ENCODE measurements around the gene KCNG2. TPM values are rescaled to one million over a fixed set of nuclear protein-coding genes. Genes with fewer than 3 reads are reported as not detected.

KCNG2 gene
- total RNA-seq, 1 experiment from 2014 or later: 0.06 TPM

GRCh38 chr18:79766308-79766707 lies 31.4 kb upstream of the KCNG2 start:
- no peak for DNase-seq (ENCODE audit: low read depth)

GRCh38 chr18:79768745-79769144 lies 29.0 kb upstream of the KCNG2 start:
- no peak for DNase-seq (ENCODE audit: low read depth)

GRCh38 chr18:79769698-79770500 lies 27.8 kb upstream of the KCNG2 start:
- DNase-seq (ENCODE audit: low read depth): no peak

GRCh38 chr18:79770501-79770815 lies 27.3 kb upstream of the KCNG2 start:
- no peak for DNase-seq (ENCODE audit: low read depth)

GRCh38 chr18:79770826-79771225 lies 26.9 kb upstream of the KCNG2 start:
- DNase-seq (ENCODE audit: low read depth): no peak

- no peak for DNase-seq (ENCODE audit: low read depth)
Observed at GRCh38 chr18:79771446-79772107, 26.2 kb upstream of the KCNG2 start.

- no peak for DNase-seq (ENCODE audit: low read depth)
Observed at GRCh38 chr18:79772108-79772864, 25.5 kb upstream of the KCNG2 start.

GRCh38 chr18:79772865-79773696 lies 24.7 kb upstream of the KCNG2 start:
- DNase-seq (ENCODE audit: low read depth): no peak

- no peak for DNase-seq (ENCODE audit: low read depth)
Observed at GRCh38 chr18:79774111-79774510, 23.6 kb upstream of the KCNG2 start.

GRCh38 chr18:79775441-79776221 lies 22.1 kb upstream of the KCNG2 start:
- DNase-seq (ENCODE audit: low read depth): no peak

GRCh38 chr18:79776674-79777073 lies 21.1 kb upstream of the KCNG2 start:
- no peak for DNase-seq (ENCODE audit: low read depth)

- DNase-seq (ENCODE audit: low read depth): no peak
Observed at GRCh38 chr18:79778291-79778791, 19.4 kb upstream of the KCNG2 start.

- DNase-seq (ENCODE audit: low read depth): no peak
Observed at GRCh38 chr18:79779021-79779699, 18.6 kb upstream of the KCNG2 start.

GRCh38 chr18:79779700-79780190 lies 18.0 kb upstream of the KCNG2 start:
- DNase-seq (ENCODE audit: low read depth): no peak

GRCh38 chr18:79780547-79780946 lies 17.2 kb upstream of the KCNG2 start:
- DNase-seq (ENCODE audit: low read depth): no peak

GRCh38 chr18:79781331-79781941 lies 16.3 kb upstream of the KCNG2 start:
- no peak for DNase-seq (ENCODE audit: low read depth)

GRCh38 chr18:79782566-79783308 lies 15.0 kb upstream of the KCNG2 start:
- DNase-seq (ENCODE audit: low read depth): no peak

GRCh38 chr18:79784071-79784913 lies 13.4 kb upstream of the KCNG2 start:
- DNase-seq (ENCODE audit: low read depth): no peak
